ENCODE results near the gene ITCH.
"Not testable (repeated sequence)": the region's sequence is repeated elsewhere in the genome, so short reads cannot be mapped to it uniquely, and the experiment has no call there.

The ITCH gene

DNA sequence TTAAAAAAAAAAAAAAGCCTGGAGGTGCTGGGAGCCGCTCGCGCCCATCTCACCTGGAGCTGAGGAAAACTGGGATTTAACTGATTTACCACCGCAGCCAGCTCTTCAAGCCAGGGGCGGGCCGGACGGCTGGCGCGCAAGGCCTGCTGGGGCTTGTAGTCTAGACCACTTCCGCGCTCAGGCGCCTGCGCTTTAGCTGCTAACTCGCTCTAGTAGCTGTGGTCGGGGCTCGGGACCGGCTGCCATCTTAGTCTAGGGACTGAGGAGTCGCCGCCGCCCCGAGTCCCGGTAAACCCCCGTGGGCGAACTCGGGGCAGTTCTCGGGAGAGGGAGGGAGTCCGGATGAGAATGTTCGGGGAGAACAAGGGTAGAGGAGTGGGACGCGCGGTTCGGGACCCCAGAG is at the start of gene ITCH:
Gene ITCH, plus strand, starts transcription at position 212 of the 403 bp plus-strand sequence. CDS start 30,539 bp downstream, outside the sequence.
- DNase-seq = peak; percentile 96

- no peak for DNase-seq
Measured at GRCh38 chr20:34315236-34315635, 47.8 kb upstream of the ITCH start.

- no peak for DNase-seq
Measured at GRCh38 chr20:34316196-34316814, 46.8 kb upstream of the ITCH start.

DNA sequence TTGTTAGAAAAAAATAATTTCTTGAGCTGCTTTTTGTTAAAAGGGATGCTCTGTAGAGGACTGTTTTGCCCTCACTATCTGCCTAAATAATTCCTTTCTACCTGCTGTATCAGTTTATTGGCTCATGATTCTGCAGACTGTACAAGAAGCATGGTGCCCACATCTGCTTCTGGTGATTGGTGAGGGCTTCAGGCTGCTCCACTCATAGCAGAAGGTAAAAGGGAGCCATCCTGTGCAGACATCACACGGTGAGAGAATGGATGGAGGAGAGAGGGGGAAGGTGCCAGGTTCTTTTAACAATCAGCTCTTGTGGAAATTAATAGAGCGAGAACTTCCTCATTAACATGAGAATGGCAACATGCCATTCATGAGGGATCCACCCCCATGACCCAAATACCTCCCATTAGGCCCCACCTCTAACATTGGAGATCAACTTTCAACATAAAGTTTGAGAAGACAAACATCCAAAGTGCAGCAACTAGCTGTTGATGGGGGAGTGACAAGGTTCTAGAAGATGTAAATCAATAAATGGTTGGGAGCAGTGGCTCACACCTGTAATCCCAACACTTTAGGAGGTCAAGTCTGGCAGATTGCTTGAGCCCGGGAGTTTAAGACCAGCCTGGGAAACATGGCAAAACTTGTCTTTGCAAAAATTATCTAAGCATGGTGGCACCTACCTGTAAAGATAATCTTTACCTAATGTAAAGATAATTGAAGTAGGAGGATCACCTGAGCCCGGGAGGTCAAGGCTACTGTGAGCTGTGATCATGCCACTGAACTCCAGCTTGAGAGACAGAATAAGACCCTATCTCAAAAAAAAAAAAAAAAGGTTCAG is 44.2 kb upstream of the ITCH start:
- DNase-seq = no peak

DNA sequence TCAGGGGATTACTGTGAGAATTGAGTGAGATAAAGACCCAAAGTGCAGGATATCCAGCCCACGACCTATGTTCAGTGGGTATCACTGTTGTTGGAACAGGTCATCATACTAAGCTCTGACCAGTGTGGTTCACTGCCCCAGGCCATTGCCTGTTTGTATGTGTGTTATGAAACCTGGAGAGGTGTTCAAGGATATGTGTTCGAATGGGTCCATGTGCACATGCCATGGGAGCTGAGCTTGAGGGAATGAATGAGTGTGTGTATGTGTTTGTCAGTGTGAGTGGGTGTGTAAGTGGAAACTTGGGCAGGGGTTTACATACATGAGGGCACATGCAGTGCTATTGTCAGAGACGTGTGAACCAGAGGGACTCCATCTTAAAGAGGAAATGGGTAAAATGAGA is 42.2 kb upstream of the ITCH start:
- DNase-seq = no peak

GRCh38 chr20:34322267-34323105 is 40.6 kb upstream of the ITCH start:
- no peak for DNase-seq

- DNase-seq = no peak
Measured at GRCh38 chr20:34324541-34324940, 38.5 kb upstream of the ITCH start.

DNA sequence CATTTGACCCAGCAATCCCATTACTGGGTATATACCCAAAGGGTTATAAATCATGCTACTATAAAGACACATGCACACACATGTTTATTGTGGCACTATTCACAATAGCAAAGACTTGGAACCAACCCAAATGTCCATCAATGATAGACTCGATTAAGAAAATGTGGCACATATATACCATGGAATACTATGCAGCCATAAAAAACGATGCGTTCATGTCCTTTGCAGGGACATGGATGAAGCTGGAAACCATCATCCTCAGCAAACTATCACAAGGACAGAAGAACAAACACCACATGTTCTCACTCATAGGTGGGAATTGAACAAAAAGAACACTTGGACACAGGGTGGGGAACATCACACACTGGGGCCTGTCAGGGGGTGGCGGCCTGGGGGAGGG is 34.9 kb upstream of the ITCH start:
- DNase-seq = not testable (repeated sequence)

DNA sequence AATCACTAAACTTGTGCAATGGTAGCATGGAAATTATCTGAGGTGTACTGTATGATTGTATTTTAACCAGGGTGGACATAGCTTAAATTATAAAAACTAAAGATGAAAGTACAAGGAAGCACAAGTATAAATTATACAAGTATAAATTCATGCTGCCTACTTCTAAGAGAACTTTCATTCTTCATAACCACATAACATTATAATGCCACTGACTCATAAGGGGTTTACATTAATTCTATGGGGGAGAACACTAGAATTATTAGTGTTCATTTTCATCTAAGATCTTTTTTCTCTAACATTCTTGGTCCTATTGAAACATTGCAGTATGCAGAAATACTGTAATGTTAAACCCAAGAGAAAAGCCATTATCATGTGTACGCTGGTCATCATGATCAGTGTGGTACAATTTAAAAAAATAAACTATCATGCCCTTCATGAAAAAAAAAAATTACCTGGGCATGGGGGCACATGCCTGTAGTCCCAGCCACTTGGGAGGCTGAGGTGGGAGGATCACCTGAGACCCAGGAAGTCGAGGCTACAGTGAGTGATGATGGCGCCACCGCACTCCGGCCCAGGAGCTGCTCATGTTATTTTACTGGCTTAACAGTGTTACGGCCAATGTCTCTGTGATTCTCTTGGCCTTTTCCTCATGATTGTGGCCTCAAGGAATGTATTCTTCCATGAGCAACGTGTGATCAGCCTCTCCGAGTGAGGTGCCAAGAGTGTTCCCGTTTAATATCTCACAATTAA is 34.0 kb upstream of the ITCH start:
- DNase-seq = no peak

DNA sequence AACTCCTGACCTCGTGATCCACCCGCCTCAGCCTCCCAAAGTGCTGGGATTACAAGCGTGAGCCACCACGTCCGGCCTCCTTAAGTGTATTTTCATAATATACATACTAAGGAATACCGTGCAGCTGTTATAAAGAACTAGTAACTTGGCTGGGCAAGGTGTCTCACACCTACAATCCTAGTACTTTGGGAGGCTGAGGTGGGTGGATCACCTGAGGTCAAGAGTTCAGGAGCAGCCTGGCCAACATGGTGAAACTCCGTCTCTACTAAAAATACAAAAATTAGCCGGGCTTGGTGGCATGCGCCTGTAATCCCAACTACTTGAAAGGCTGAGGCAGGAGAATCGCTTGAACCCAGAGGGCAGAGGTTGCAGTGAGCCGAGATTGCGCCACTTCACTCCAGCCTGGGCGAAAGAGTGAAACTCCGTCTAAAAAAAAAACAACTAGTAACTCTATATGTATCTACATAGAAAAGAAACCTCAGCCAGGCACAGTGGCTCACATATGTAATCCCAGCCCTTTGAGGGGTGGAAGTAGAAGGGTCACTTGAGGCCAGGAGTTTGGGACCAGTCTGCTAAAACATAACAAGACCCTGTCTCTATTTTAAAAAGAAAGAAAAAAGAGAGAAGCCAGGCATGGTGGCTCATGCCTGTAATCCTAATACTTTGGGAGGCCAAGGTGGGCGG is 32.1 kb upstream of the ITCH start:
- not testable (repeated sequence) for DNase-seq

- DNase-seq = no peak
Measured at GRCh38 chr20:34331838-34332237, 31.2 kb upstream of the ITCH start.

GRCh38 chr20:34332262-34332920 is 30.7 kb upstream of the ITCH start:
- no peak for DNase-seq

- no peak for DNase-seq
Measured at GRCh38 chr20:34333786-34334185, 29.3 kb upstream of the ITCH start.

- DNase-seq = no peak
Measured at GRCh38 chr20:34334654-34335407, 28.2 kb upstream of the ITCH start.

DNA sequence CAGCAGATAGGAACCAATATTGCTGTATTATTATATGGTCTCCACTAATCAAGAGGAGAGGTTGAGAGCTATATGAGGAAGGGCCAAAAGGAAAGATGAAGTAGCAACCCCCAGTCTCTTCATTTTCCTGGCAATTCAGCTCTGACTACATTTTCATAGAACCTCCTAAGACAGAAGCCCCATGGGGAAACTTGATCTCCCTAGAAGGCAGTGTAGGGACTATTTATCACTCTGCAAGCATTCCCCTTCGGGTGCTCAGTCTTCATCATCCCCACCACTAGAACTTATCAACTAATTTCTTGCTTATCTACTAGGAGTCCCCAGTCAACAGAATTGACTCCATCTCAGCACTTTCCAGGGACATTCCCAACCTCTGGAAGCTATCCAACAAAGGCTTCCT is 25.5 kb upstream of the ITCH start:
- DNase-seq = no peak

- no peak for DNase-seq
Measured at GRCh38 chr20:34337982-34338726, 24.9 kb upstream of the ITCH start.

- not testable (repeated sequence) for DNase-seq
Measured at GRCh38 chr20:34340726-34341125, 22.3 kb upstream of the ITCH start.

- not testable (repeated sequence) for DNase-seq
Measured at GRCh38 chr20:34341199-34341598, 21.9 kb upstream of the ITCH start.

DNA sequence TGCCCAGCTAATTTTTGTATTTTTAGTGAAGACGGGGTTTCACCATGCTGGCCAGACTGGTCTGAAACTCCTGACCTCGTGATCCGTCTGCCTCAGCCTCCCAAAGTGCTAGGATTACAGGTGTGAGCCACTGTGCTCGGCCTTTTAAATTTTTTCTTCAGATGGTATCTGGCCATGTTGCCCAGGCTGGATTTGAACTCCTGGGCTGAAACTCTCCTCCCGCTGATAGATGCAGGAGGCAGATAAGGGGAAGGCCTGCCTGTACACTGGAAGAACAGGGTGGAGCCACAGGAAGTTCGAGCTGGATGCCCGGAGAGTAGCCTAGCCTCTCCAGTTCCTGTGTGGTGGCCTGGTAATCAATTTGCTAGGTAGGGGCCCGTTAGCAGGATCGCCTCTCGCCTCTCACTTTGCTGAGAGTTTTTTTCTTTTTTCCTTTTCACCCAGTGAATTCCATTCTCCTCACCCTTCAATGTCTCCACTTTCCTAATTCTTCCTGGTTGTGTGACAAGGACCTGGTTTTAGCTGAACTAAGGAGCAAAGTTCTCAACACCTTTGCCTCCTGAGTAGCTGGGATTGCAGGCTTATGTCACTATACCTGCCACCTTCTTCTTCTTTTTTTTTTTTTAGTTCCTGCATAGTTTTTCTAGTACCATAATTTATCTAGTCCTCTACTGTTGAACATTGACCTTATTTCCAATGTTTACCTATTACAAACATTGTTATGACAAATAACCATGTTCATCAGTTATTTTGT is 19.4 kb upstream of the ITCH start:
- DNase-seq = no peak
